GM23338 (cell line): Measurements from ENCODE around the gene NRP2. TPM values are rescaled to one million over a fixed set of nuclear protein-coding genes. Genes with fewer than 3 reads are reported as not detected.

Experiments used
- CTCF ChIP-seq, 2 experiments: fragments of 200-600 bp in 1 of 2; sonication (generic) in 1 of 2; conservative IDR thresholded peaks; 2 replicates each; pipeline versions ENCODE4 v1.5.1 to v1.6.1; 2016 to 2017; ENCODE audit warnings: antibody characterized with exemption in 2 of 2, low read depth in 2 of 2, mild to moderate bottlenecking in 2 of 2, moderate library complexity in 1 of 2
- NANOG ChIP-seq: IDR thresholded peaks from 2 replicates; pipeline ENCODE4 v1.6.1; 2016; ENCODE audit warnings: antibody characterized with exemption, borderline replicate concordance
- POLR2AphosphoS5 ChIP-seq: IDR thresholded peaks from 2 replicates; pipeline ENCODE4 v1.6.1; 2016; ENCODE audit warnings: antibody characterized with exemption, low read depth
- REST ChIP-seq: IDR thresholded peaks from one replicate; pipeline ENCODE4 v1.6.1; 2018; ENCODE audit warnings: antibody characterized with exemption; ENCODE audit not compliant: unreplicated experiment
- ZNF462 ChIP-seq: fragments of 250-450 bp; sonication (Bioruptor Pico); IDR thresholded peaks from 2 replicates; pipeline ENCODE4 v1.5.0; 2020; ENCODE audit warnings: mild to moderate bottlenecking, moderate library complexity
- polyA plus RNA-seq: library from polyadenylated mRNA; unstranded; fragments of >200 nt; fragmentation: Nextera tagmentation; extraction: Ambion mirVana; gene quantifications from 2 replicates; pipeline ENCODE4 v1.2.1, GENCODE V29; 2016
- total RNA-seq: library from RNA; depleted of rRNA; stranded (reverse); fragments of >200 nt; shearing (Covaris generic); gene quantifications from 2 replicates; pipeline ENCODE4 v1.2.3, GENCODE V29; 2014

The NRP2 gene
- total and polyA plus RNA-seq, 2 experiments from 2014 or later = 18.4 to 22.0 TPM

GRCh38 chr2:205733082-205733481 is 50.8 kb downstream of the NRP2 start (continued):
- no peak for TF ChIP-seq ZNF462 (CRISPR knock-in tag)
- TF ChIP-seq CTCF (conservative IDR thresholded peaks at IDR 0.05; ENCODE audit: low read depth in 2 of 2) = no peak
- no peak for TF ChIP-seq NANOG
- no peak for TF ChIP-seq REST
- no peak for TF ChIP-seq POLR2AphosphoS5
